SK-N-MC (cell line): ENCODE measurements around the gene PTPRQ.
"Not testable (repeated sequence)": the region's sequence is repeated elsewhere in the genome, so short reads cannot be mapped to it uniquely, and the experiment has no call there.

ENCODE experiments used
- DNase-seq: peaks from one replicate; pipeline ENCODE4 v3.0.0-alpha.2; 2011; ENCODE audit warnings: low read depth, low spot score
- H3K27ac ChIP-seq: fragments of 200-600 bp; sonication (generic); 2 replicates; pipeline ENCODE4 v1.5.1; 2016; ENCODE audit warnings: mixed run types
- H3K36me3 ChIP-seq: fragments of 200-600 bp; sonication (generic); 2 replicates; pipeline ENCODE4 v1.6.1; 2017; ENCODE audit warnings: antibody characterized with exemption, low read length, mixed read lengths; ENCODE audit not compliant: insufficient read depth
- H3K4me3 ChIP-seq: fragments of 200-600 bp; sonication (generic); 2 replicates; pipeline ENCODE4 v1.5.1; 2016
- H3K9ac ChIP-seq: fragments of 200-600 bp; sonication (generic); 2 replicates; pipeline ENCODE4 v1.8.0; 2017; ENCODE audit warnings: mixed run types, mixed read lengths; ENCODE audit not compliant: insufficient read length
- H3K9me3 ChIP-seq: fragments of 200-600 bp; sonication (generic); 2 replicates; pipeline ENCODE4 v1.6.1; 2017; ENCODE audit warnings: low read depth, mild to moderate bottlenecking, antibody characterized with exemption, low read length, moderate library complexity, mixed read lengths
- EZH2 ChIP-seq: fragments of 200-600 bp; sonication (generic); IDR thresholded peaks from one replicate; pipeline ENCODE4 v1.6.1; 2017; ENCODE audit warnings: antibody characterized with exemption
- FOXP2 ChIP-seq: optimal IDR thresholded peaks from 2 replicates; pipeline ENCODE3; 2011; ENCODE audit warnings: mild to moderate bottlenecking, moderate library complexity; ENCODE audit not compliant: insufficient read depth; ENCODE audit errors: extremely low read length, control extremely low read depth
- POLR2AphosphoS5 ChIP-seq: IDR thresholded peaks from 2 replicates; pipeline ENCODE4 v1.6.1; 2012; ENCODE audit warnings: mild to moderate bottlenecking, low read depth, low read length, borderline replicate concordance

The PTPRQ gene

DNA sequence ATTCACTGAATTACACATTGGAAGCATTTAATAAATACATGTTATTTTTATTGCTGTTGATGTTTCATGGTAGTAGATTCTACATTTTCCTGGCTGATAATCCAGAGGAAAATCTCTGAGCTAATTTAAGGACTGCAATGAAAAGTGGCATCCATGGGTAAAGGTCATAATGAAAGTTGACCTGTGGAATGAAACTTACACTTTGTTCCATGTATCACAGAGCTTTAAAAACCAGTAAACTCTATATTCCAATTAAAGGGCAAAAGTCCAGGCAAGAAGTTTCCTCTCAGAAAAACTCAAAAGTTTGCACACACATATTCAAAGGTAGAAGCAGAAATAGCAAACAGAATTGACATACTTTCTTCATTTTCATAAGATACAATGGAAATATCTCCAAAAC, 218.6 kb downstream of the PTPRQ start:
- TF ChIP-seq FOXP2 (no peak), EZH2 (no peak), POLR2AphosphoS5 (no peak)
- Histone ChIP-seq H3K36me3 (no peaks in the 10 kb centered on the region), H3K9ac (no peak overlapping the region), H3K4me3 (no peak overlapping the region), H3K27ac (no peak overlapping the region), H3K9me3 (no peaks in the 10 kb centered on the region)
- DNase-seq: no peak

DNA sequence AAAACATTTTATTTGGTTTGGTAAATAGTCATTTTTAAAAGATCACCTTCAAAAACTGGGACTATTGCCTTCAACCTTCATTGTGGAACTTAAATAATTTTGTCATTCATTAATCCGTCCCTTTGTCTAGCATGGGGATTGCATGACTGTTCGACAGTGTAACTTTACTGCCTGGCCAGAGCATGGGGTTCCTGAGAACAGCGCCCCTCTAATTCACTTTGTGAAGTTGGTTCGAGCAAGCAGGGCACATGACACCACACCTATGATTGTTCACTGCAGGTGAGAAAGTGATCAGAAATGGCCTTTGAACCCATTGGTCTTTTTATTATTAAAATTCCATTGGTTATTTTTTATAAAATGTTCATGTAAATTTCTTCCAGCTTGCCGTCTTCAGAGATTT, 226.2 kb downstream of the PTPRQ start:
- no peak overlapping the region for H3K27ac ChIP-seq
- H3K4me3 ChIP-seq: no peak overlapping the region
- DNase-seq: no peak

DNA sequence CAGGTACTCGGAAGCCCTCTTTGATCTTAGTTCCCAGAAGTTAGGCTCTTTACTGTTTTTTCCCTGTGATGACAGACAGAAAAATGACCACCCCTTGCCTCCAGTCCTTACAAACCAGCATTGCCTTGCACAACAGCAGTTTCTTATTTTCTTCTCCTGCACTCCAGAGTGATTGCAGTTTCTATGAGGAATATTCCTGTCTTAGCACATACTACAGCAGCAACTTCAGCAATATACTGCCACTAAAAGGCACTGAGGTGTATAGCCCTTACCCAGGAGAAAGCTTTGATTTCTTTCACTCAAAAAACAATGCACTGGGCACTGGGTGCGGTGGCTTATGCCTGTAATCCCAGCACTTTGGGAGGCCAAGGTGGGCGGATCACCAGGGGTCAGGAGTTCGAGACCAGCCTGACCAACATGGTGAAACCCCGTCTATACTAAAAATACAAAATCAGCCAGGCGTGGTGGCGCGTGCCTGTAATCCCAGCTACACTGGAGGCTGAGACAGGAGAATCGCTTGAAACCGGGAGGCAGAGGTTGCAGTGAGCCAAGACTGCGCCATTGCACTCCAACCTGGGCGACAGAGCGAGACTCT, 232.1 kb downstream of the PTPRQ start:
- Histone ChIP-seq H3K4me3 (peak overlapping the region; percentile 26; the same call in 1 of the 2 replicates), H3K27ac (peak overlapping the region; percentile 52; the same call in 1 of the 2 replicates)
- not testable (repeated sequence) for DNase-seq, H3K9ac ChIP-seq, H3K9me3 ChIP-seq, H3K36me3 ChIP-seq

More for the DNA sequence above, 226.2 kb downstream of the PTPRQ start:
- no peaks in the 10 kb centered on the region for H3K9me3 ChIP-seq
- no peaks in the 10 kb centered on the region for H3K36me3 ChIP-seq
- no peak overlapping the region for H3K9ac ChIP-seq
- TF ChIP-seq EZH2 (no peak), POLR2AphosphoS5 (no peak), FOXP2 (no peak)

DNA sequence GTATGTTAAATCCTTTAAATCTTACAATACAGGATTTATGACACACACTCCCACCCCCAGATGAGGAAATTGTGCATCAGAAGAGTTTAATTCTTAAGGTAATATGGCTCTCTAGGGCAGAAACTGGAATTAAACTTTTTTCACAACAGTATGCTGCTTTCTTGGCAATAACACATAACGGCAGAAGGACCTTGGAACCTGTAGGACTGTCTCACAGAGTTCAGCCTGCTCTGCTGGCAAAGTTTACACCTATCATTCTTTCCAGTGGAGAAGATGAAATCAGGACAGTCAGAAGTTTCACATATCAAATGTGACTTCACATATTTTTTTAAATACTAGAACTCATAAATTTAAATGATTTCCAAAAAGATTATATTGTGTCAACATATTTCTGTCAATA, 232.8 kb downstream of the PTPRQ start:
- H3K9ac ChIP-seq: no peak overlapping the region
- H3K27ac ChIP-seq: no peak overlapping the region
- H3K9me3 ChIP-seq: no peaks in the 10 kb centered on the region
- no peak overlapping the region for H3K4me3 ChIP-seq
- no peaks in the 10 kb centered on the region for H3K36me3 ChIP-seq
- no peak for TF ChIP-seq FOXP2
- TF ChIP-seq POLR2AphosphoS5: no peak
- no peak for TF ChIP-seq EZH2
- DNase-seq: no peak

DNA sequence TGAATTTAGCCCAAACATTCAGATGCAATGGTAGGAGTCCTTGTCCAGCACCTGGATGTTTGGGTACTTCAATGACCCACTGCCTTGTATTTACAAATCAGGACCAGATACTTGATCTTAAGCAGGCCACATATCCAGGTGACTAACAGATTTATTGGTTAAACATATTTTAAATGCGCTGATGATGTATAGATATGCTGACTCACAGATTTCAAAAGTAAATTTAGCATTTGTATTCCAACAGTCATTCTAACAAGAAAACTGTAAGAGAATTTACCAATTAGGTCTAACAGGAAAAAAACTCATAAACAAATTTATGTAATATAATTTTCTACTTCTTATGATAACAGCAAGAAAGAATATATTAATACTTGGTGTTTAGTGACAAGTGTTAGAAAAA, 234.0 kb downstream of the PTPRQ start:
- Histone ChIP-seq H3K27ac (no peak overlapping the region), H3K36me3 (no peaks in the 10 kb centered on the region), H3K9me3 (no peaks in the 10 kb centered on the region), H3K9ac (no peak overlapping the region), H3K4me3 (no peak overlapping the region)
- no peak for DNase-seq
- TF ChIP-seq FOXP2 (no peak), EZH2 (no peak), POLR2AphosphoS5 (no peak)

DNA sequence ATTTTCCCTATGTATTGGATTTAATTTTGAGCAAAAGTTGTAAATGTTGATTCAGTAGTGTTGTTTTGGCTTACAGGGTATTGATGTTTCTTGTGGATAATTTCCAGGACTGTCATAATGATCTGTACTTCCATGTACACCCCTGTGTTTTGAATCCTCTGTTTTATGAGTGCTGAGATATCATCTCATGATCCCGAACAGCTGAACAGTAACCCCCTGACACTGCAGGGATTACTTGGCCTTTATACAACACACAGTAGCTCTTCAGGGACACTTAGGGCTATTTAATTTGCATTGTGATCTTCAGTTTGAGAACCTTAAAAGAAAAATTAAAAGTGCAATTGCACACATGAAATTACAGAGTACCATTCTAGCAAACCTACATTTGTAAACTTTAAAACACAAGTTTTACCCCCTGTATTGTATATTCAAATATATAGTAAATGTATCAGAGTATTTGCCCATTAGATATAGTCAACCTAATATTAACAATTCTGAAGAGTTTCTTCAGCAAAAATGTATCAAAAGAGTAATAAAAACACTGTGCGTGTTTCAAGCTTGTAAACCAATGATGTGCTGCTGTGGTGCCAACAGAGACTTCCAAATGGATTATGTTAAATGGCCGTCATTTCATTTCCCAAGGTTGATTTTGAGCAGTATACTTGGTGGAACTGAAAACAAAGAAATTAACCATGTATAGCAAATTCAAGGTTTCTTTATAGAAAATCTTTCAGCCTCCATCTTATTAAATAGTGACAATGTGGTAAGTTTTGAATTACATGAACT, 235.5 kb downstream of the PTPRQ start:
- TF ChIP-seq EZH2: no peak
- TF ChIP-seq FOXP2: no peak
- TF ChIP-seq POLR2AphosphoS5: no peak
- Histone ChIP-seq H3K27ac (no peak overlapping the region), H3K9ac (no peak overlapping the region), H3K4me3 (no peak overlapping the region), H3K9me3 (no peaks in the 10 kb centered on the region), H3K36me3 (no peaks in the 10 kb centered on the region)
- no peak for DNase-seq

DNA sequence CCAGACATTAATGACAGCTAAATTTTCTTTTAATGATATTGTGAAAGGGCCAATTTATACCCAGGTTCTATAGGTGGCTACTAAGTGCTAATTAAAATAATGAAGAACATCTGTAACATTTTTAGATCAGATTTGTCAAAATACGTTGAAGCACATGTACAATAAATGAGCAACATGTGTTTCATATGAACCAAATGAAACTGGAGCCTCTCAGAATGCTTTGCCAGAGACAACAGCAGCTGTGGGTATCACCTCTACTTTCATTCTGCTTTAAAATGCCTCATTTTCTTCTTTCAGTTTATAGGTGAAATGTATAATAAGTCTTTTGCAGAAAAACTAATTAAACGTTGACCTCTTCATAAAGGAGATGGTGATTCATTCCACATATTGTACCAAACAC, 237.3 kb downstream of the PTPRQ start:
- no peak for DNase-seq
- no peaks in the 10 kb centered on the region for H3K9me3 ChIP-seq
- TF ChIP-seq POLR2AphosphoS5 (no peak), FOXP2 (no peak), EZH2 (no peak)
- H3K36me3 ChIP-seq: no peaks in the 10 kb centered on the region
- peak overlapping the region; percentile 27; the same call in 1 of the 2 replicates for H3K27ac ChIP-seq
- H3K9ac ChIP-seq: no peak overlapping the region
- H3K4me3 ChIP-seq: no peak overlapping the region

DNA sequence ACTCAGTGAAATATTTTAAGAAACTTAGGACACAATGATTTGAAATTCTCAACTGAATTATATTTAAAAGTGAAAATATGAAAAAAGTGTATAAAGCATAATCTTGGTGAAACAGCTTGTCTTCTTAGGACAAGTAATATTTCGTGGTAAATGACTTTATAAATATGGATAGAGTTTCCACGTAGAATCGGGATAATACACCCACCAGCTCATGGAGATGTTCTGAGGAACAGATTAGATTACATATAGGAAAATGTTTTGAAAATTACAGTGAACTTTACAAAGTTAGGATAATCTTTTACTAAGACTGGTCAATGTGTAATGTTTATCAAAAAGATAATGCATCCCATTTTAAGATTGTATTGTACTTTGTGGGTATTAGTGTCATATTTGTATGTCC, 237.8 kb downstream of the PTPRQ start:
- Histone ChIP-seq H3K4me3 (no peak overlapping the region), H3K36me3 (no peaks in the 10 kb centered on the region), H3K9ac (no peak overlapping the region), H3K9me3 (no peaks in the 10 kb centered on the region), H3K27ac (no peak overlapping the region)
- TF ChIP-seq POLR2AphosphoS5 (no peak), FOXP2 (no peak), EZH2 (no peak)
- no peak for DNase-seq

DNA sequence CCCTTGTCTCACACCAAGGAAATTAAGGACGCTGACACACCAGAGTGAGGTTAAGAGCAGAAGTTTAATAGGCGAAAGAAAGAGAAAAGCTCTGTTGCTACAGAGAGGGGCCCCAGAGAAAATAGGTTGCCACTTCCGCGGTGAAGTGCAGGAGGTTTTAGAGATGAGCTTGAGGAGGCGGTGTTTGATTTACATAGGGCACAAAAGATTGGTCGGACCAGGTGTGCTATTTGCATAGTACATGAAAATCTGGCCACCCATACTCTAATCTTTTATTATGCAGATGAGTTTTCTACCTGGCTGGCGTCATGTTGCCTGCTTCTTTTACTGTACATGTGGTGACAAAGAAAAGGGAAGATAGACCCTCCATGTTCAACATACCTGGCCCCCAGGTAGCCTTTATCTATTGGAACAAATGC, 240.1 kb downstream of the PTPRQ start:
- Histone ChIP-seq H3K9me3 (no peaks in the 10 kb centered on the region), H3K36me3 (no peaks in the 10 kb centered on the region), H3K9ac (no peak overlapping the region), H3K27ac (no peak overlapping the region), H3K4me3 (no peak overlapping the region)
- DNase-seq: no peak
- TF ChIP-seq POLR2AphosphoS5 (no peak), EZH2 (no peak), FOXP2 (no peak)
